H9 (cell line): Measurements from ENCODE around the gene DHX30. TPM values are rescaled to one million over a fixed set of nuclear protein-coding genes. Genes with fewer than 3 reads are reported as not detected.

Source experiments
- DNase-seq: peaks from one replicate; pipeline ENCODE4 v3.0.0-alpha.2; 2017
- H2AFZ ChIP-seq: one replicate; pipeline ENCODE4 v1.6.1; 2013; ENCODE audit warnings: mild to moderate bottlenecking, low read length, control low read depth, moderate library complexity
- H2AK5ac ChIP-seq: 2 replicates; pipeline ENCODE4 v1.6.1; 2013; ENCODE audit warnings: low read length, control low read depth, mixed read lengths; ENCODE audit not compliant: insufficient read length
- H2BK120ac ChIP-seq: one replicate; pipeline ENCODE4 v1.6.1; 2013; ENCODE audit warnings: low read depth, mild to moderate bottlenecking, low read length, control low read depth, inconsistent platforms; ENCODE audit not compliant: poor library complexity, severe bottlenecking
- H2BK12ac ChIP-seq: 2 replicates; pipeline ENCODE4 v1.6.1; 2013; ENCODE audit warnings: low read length, control low read depth, mixed read lengths, low read depth; ENCODE audit not compliant: insufficient read length
- H2BK15ac ChIP-seq: 2 replicates; pipeline ENCODE4 v1.6.1; 2013; ENCODE audit warnings: low read depth, low read length, control low read depth
- H2BK20ac ChIP-seq: one replicate; pipeline ENCODE4 v1.6.1; 2013; ENCODE audit warnings: low read depth, mild to moderate bottlenecking, low read length, control low read depth, inconsistent platforms; ENCODE audit not compliant: poor library complexity, severe bottlenecking
- H2BK5ac ChIP-seq: 2 replicates; pipeline ENCODE4 v1.6.1; 2013; ENCODE audit warnings: low read length, control low read depth, mixed read lengths; ENCODE audit not compliant: insufficient read length
- H3K14ac ChIP-seq: 2 replicates; pipeline ENCODE4 v1.6.1; 2013; ENCODE audit warnings: low read length, control low read depth; ENCODE audit not compliant: insufficient read depth
- H3K18ac ChIP-seq: 2 replicates; pipeline ENCODE4 v1.6.1; 2013; ENCODE audit warnings: low read depth, mild to moderate bottlenecking, mixed read lengths, low read length, control low read depth; ENCODE audit not compliant: insufficient read length
- H3K23ac ChIP-seq: 2 replicates; pipeline ENCODE4 v1.6.1; 2013; ENCODE audit warnings: low read length, control low read depth, mixed read lengths, low read depth; ENCODE audit not compliant: insufficient read length
- H3K23me2 ChIP-seq: 2 replicates; pipeline ENCODE4 v1.6.1; 2013; ENCODE audit warnings: low read depth, mild to moderate bottlenecking, mixed read lengths, low read length, control low read depth; ENCODE audit not compliant: insufficient read length, poor library complexity, severe bottlenecking
- H3K27ac ChIP-seq: 2 replicates; pipeline ENCODE4 v1.5.1; 2013; ENCODE audit warnings: low read length, control low read depth, mixed read lengths, low read depth; ENCODE audit not compliant: insufficient read length
- H3K27me3 ChIP-seq: 2 replicates; pipeline ENCODE4 v1.6.1; 2013; ENCODE audit warnings: low read length, control low read depth, inconsistent platforms; ENCODE audit not compliant: insufficient read depth
- H3K4ac ChIP-seq: 2 replicates; pipeline ENCODE4 v1.6.1; 2013; ENCODE audit warnings: low read depth, mild to moderate bottlenecking, control low read depth, inconsistent platforms, low read length, moderate library complexity
- H3K4me1 ChIP-seq: 2 replicates; pipeline ENCODE4 v1.6.1; 2013; ENCODE audit warnings: low read length, control low read depth, inconsistent platforms; ENCODE audit not compliant: insufficient read depth
- H3K4me2 ChIP-seq: 2 replicates; pipeline ENCODE4 v1.6.1; 2013; ENCODE audit warnings: low read length, control low read depth, mixed read lengths; ENCODE audit not compliant: insufficient read length, insufficient read depth
- H3K56ac ChIP-seq: 2 replicates; pipeline ENCODE4 v1.6.1; 2013; ENCODE audit warnings: low read depth, mild to moderate bottlenecking, mixed read lengths, low read length, control low read depth; ENCODE audit not compliant: insufficient read length
- H3K79me1 ChIP-seq: 2 replicates; pipeline ENCODE4 v1.6.1; 2013; ENCODE audit warnings: low read depth, mild to moderate bottlenecking, moderate library complexity, low read length, control low read depth, inconsistent platforms; ENCODE audit not compliant: insufficient read depth, poor library complexity, severe bottlenecking
- H3K79me2 ChIP-seq: 2 replicates; pipeline ENCODE4 v1.6.1; 2013; ENCODE audit warnings: low read length, control low read depth, inconsistent platforms; ENCODE audit not compliant: insufficient read depth
- H3K9ac ChIP-seq: 2 replicates; pipeline ENCODE4 v1.6.1; 2013; ENCODE audit warnings: low read length, control low read depth, mixed read lengths; ENCODE audit not compliant: insufficient read length; ENCODE audit errors: extremely low read depth
- H3K9me3 ChIP-seq: one replicate; pipeline ENCODE4 v1.6.1; 2013; ENCODE audit warnings: low read depth, low read length, inconsistent platforms; ENCODE audit not compliant: control insufficient read depth
- H3T11ph ChIP-seq: one replicate; pipeline ENCODE4 v1.6.1; 2013; ENCODE audit warnings: mild to moderate bottlenecking, low read length, control low read depth, inconsistent platforms
- H4K20me1 ChIP-seq: one replicate; pipeline ENCODE4 v1.6.1; 2013; ENCODE audit not compliant: control insufficient read depth, insufficient read length, insufficient read depth
- H4K5ac ChIP-seq: 2 replicates; pipeline ENCODE4 v1.6.1; 2013; ENCODE audit warnings: low read depth, mild to moderate bottlenecking, mixed read lengths, low read length, control low read depth; ENCODE audit not compliant: insufficient read length
- H4K8ac ChIP-seq: replicated peaks from 2 replicates; pipeline ENCODE4 v1.6.1; 2013; ENCODE audit warnings: low read length, control low read depth, mixed read lengths, low read depth; ENCODE audit not compliant: insufficient read length
- H4K91ac ChIP-seq: 2 replicates; pipeline ENCODE4 v1.6.1; 2013; ENCODE audit warnings: low read depth, mild to moderate bottlenecking, moderate library complexity, mixed read lengths, low read length, control low read depth; ENCODE audit not compliant: insufficient read length
- H3K27ac Mint-ChIP-seq, 3 experiments: 2 replicates in 2 of 3; 3 replicates in 1 of 3; pipeline ENCODE4 v1.8.0; 2020 to 2021; ENCODE audit warnings: mixed read lengths in 3 of 3, mild to moderate bottlenecking in 1 of 3, moderate library complexity in 1 of 3
- H3K27me3 Mint-ChIP-seq: 2 replicates; pipeline ENCODE4 v1.8.0; 2021; ENCODE audit warnings: low read depth, mild to moderate bottlenecking, moderate library complexity, mixed read lengths
- H3K36me3 Mint-ChIP-seq, 3 experiments: 2 replicates in 2 of 3; 3 replicates in 1 of 3; pipeline ENCODE4 v1.8.0; 2020 to 2021; ENCODE audit warnings: low read depth in 3 of 3, mixed read lengths in 3 of 3; ENCODE audit not compliant: insufficient read depth in 1 of 3
- H3K4me1 Mint-ChIP-seq, 2 experiments: 2 replicates each; pipeline ENCODE4 v1.8.0; 2020; ENCODE audit warnings: mixed read lengths in 2 of 2
- H3K4me3 Mint-ChIP-seq, 2 experiments: 2 replicates in 1 of 2; 3 replicates in 1 of 2; pipeline ENCODE4 v1.8.0; 2020 to 2021; ENCODE audit warnings: mild to moderate bottlenecking in 2 of 2, mixed read lengths in 2 of 2, moderate library complexity in 1 of 2
- H3K9me3 Mint-ChIP-seq, 2 experiments: 2 replicates in 1 of 2; 3 replicates in 1 of 2; pipeline ENCODE4 v1.8.0; 2020; ENCODE audit warnings: mild to moderate bottlenecking in 2 of 2, mixed read lengths in 2 of 2, moderate library complexity in 1 of 2
- WGBS: extraction: QIAGEN DNeasy Blood & Tissue Kit; methylation state at CpG from one replicate; pipeline ENCODE4 v1.1.7; 2013; ENCODE audit warnings: missing lambda C conversion rate, low lambda C conversion rate, mixed read lengths; ENCODE audit not compliant: insufficient read length; ENCODE audit errors: extremely low coverage; 5-methylcytosine and 5-hydroxymethylcytosine counted together
- total RNA-seq: library from RNA; stranded (reverse); gene quantifications from 2 replicates; pipeline ENCODE4 v1.2.1, GENCODE V29; 2021
- TF ChIP-seq, protein P1 (sequence below): fragments of 200-600 bp; sonication (generic); conservative IDR thresholded peaks from 3 replicates; pipeline ENCODE4 v1.8.0; 2021; ENCODE audit warnings: antibody characterized with exemption, mild to moderate bottlenecking

DHX30 gene
- total RNA-seq, 1 experiment from 2014 or later, result 107 TPM

DNA sequence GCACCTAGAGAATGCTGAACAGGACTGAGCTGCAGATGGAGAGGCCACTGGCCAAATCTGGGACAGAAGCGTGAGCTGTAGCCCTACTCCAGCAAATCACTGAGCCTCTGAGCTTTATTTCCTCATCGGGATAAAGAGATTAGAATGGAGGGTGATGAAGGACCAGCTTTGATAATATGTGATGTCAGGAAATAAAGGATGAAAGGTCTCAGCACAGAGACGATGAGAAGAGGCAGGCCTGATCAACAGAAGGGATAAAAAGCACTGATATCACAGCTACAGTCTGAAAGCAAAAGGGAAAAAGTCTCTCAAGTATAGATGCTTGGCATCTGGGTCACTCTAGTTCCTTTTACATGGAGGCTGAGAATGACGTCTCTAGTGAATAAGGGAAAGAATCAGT lies 70.0 kb downstream of the DHX30 start:
- Histone ChIP-seq H3K14ac (no peak overlapping the region), H3K27ac (no peak overlapping the region), H3K9ac (no peak overlapping the region), H3K27me3 (no peaks in the 10 kb centered on the region), H3K79me1 (no peaks in the 10 kb centered on the region), H3T11ph (no peak overlapping the region), H4K8ac (no peak overlapping the region), H3K79me2 (no peaks in the 10 kb centered on the region), H3K4ac (no peak overlapping the region), H3K56ac (no peak overlapping the region), H2AFZ (no peak overlapping the region), H2BK15ac (no peak overlapping the region), H2BK5ac (no peak overlapping the region), H2BK20ac (no peak overlapping the region), H3K4me2 (no peak overlapping the region), H3K23me2 (no peaks in the 10 kb centered on the region), H2BK12ac (no peak overlapping the region), H2BK120ac (no peak overlapping the region), H3K18ac (no peak overlapping the region), H3K4me1 (no peaks in the 10 kb centered on the region), H4K91ac (no peak overlapping the region), H2AK5ac (no peak overlapping the region), H4K5ac (no peak overlapping the region), H3K9me3 (no peaks in the 10 kb centered on the region), H4K20me1 (no peaks in the 10 kb centered on the region), H3K23ac (no peak overlapping the region)
- no peaks in the 10 kb centered on the region for H3K27me3 Mint-ChIP-seq
- no peaks in the 10 kb centered on the region for H3K9me3 Mint-ChIP-seq
- TF ChIP-seq, protein P1, sequence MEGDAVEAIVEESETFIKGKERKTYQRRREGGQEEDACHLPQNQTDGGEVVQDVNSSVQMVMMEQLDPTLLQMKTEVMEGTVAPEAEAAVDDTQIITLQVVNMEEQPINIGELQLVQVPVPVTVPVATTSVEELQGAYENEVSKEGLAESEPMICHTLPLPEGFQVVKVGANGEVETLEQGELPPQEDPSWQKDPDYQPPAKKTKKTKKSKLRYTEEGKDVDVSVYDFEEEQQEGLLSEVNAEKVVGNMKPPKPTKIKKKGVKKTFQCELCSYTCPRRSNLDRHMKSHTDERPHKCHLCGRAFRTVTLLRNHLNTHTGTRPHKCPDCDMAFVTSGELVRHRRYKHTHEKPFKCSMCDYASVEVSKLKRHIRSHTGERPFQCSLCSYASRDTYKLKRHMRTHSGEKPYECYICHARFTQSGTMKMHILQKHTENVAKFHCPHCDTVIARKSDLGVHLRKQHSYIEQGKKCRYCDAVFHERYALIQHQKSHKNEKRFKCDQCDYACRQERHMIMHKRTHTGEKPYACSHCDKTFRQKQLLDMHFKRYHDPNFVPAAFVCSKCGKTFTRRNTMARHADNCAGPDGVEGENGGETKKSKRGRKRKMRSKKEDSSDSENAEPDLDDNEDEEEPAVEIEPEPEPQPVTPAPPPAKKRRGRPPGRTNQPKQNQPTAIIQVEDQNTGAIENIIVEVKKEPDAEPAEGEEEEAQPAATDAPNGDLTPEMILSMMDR, result no peak
- no peak overlapping the region for H3K4me3 Mint-ChIP-seq
- H3K27ac Mint-ChIP-seq, result no peak overlapping the region; a peak in 1 of 7 replicates
- peaks cover 11 to 14% of the 10 kb centered on the region in 2 experiments for H3K4me1 Mint-ChIP-seq
- no CpG with 5 or more reads among the region's 4 CpGs for WGBS
- peaks cover 28 to 62% (median 46%) of the 10 kb centered on the region in 3 experiments; a peak in 6 of 7 replicates for H3K36me3 Mint-ChIP-seq
- no peak for DNase-seq
